Esophagus muscularis mucosa (tissue), 4 donors: ENCODE data around the gene ATAD3B.

Experiments used
- EP300 ChIP-seq: sonication (generic); formaldehyde crosslinking; IDR thresholded peaks from one replicate; pipeline ENCODE4 v1.6.1; 2017; ENCODE audit warnings: antibody characterized with exemption
- POLR2A ChIP-seq: fragments of 450-650 bp; IDR thresholded peaks from one replicate; pipeline ENCODE4 v1.6.1; 2017; ENCODE audit warnings: antibody characterized with exemption, moderate library complexity, mild to moderate bottlenecking, low read depth
- POLR2AphosphoS5 ChIP-seq, 2 donors: sonication (generic); formaldehyde crosslinking; IDR thresholded peaks; one replicate each; pipeline ENCODE4 v1.6.1; 2017; ENCODE audit warnings: antibody characterized with exemption in 2 of 2
- TF ChIP-seq, protein P1 (sequence below), 3 experiments: fragments of 200-600 bp in 2 of 3; fragments of 450-650 bp in 1 of 3; sonication (generic) in 2 of 3; IDR thresholded peaks; one replicate each; pipeline ENCODE4 v1.5.1; 2017 to 2019; ENCODE audit warnings: antibody characterized with exemption in 3 of 3, mild to moderate bottlenecking in 2 of 3, moderate library complexity in 1 of 3

- TF ChIP-seq POLR2AphosphoS5 (IDR thresholded peaks at IDR 0.05) (peak in 1 of 2 donors; percentile 40), POLR2A (no peak), EP300 (no peak)
- TF ChIP-seq, protein P1, sequence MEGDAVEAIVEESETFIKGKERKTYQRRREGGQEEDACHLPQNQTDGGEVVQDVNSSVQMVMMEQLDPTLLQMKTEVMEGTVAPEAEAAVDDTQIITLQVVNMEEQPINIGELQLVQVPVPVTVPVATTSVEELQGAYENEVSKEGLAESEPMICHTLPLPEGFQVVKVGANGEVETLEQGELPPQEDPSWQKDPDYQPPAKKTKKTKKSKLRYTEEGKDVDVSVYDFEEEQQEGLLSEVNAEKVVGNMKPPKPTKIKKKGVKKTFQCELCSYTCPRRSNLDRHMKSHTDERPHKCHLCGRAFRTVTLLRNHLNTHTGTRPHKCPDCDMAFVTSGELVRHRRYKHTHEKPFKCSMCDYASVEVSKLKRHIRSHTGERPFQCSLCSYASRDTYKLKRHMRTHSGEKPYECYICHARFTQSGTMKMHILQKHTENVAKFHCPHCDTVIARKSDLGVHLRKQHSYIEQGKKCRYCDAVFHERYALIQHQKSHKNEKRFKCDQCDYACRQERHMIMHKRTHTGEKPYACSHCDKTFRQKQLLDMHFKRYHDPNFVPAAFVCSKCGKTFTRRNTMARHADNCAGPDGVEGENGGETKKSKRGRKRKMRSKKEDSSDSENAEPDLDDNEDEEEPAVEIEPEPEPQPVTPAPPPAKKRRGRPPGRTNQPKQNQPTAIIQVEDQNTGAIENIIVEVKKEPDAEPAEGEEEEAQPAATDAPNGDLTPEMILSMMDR (IDR thresholded peaks at IDR 0.05) = no peak
Observed at GRCh38 chr1:1539310-1540089, 67.9 kb downstream of the ATAD3B start.
